ENCODE measurements around the gene EFCC1.

EFCC1 gene

DNA sequence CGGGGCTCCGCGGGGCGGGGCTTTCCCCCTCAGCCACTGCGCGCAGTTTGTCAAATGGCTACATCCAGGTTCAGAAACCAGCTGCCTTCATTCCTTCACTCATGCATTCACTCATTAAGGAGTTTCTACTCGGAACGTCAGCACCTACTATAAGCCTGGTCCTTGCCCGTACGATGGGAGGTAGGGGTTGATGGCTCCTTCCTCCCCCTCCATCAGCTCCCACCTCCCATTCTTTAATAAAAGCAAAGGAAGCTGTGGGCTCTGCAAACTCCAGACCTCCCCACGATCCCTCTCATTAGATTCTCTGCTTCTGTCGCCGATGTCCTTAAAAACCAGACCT lies 7.0 kb upstream of the EFCC1 start:
- no peak for DNase-seq (ENCODE audit: low read depth in 2 of 2, low spot score in 1 of 2)

DNA sequence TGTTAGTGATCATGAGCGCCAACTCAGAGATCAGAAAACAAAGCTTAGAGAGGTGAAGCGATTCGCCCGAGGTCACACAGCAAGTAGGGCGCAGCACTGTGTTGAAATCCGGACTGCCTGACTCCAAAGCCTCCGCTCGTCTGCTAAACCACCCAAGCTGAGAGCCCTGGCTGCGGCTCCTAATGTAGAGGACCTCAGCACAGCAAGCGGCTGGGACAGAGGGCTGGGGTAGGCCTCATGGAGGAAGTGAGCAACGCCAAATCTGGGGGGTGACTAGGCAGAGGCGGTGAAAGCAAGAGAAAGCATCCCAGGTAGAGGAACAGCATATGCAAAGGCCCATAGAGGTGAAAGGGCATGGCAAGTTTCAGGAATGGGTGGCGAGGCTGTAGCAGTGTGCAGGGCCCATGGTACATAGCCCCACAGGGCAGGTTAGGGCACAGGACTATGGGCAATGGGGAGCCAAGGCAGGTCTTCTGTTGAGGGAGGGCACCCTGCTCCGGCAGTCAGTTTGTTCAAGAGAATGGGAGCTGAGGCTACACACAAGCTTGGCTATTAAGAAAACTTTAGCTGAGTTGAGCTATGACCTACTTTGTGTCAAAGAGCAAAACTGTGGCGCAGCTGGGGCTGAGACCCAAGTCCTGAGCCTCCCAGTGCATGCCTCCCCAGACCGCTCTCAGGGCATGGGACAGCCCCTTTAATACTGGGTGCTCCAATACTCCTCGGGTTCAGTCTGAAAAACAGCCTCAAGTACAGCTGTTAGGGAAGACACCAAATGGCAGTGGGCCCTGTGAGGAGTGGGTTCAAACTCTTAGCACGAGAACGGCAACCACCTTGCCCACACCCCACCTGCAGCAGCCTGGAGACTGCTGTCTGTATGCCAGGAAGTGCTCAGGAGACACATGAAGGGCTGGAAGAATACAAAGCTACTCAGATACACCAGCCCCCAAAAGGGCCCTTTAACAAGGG lies 6.2 kb upstream of the EFCC1 start:
- DNase-seq (ENCODE audit: low read depth in 2 of 2, low spot score in 1 of 2) = no peak

DNA sequence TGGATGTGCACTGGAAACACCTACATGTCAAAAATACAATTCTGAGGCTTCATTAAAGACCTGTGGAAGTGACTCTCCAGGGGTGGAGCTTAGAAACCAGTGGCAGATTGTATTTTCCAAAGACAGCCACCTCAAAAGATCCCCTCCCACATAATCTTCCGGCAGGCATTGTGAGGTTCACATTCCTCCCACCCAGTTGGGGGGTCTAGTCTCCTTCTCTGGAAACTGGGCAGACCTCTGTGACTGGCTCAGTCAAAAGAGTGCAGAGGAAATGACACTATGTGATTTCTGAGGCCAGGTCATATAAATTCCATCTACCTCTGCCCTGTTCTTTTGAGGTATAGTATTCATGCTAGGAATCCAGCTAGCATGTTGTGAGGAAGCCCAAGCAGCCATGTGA lies 5.4 kb upstream of the EFCC1 start:
- no peak for DNase-seq (ENCODE audit: low read depth in 2 of 2, low spot score in 1 of 2)

DNA sequence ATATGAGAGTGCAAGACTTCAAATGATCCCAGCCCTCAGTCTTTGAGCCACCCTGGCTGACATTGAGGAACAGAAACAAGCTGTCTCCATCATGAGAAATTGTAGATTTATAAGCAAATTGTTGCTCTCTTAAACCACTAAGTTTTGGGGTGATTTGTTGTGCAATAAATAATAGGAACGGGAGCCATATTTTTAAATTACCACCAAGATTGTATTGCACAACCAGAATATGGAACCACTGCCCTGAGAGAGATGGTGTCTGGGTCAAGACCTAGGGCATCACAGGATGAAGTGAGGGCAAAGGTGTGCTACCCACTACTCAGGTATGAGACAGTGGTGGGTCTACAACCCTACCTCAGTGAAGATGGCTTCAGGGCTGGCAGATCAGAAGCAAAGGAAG lies 4.9 kb upstream of the EFCC1 start:
- no peak for DNase-seq (ENCODE audit: low read depth in 2 of 2, low spot score in 1 of 2)

DNA sequence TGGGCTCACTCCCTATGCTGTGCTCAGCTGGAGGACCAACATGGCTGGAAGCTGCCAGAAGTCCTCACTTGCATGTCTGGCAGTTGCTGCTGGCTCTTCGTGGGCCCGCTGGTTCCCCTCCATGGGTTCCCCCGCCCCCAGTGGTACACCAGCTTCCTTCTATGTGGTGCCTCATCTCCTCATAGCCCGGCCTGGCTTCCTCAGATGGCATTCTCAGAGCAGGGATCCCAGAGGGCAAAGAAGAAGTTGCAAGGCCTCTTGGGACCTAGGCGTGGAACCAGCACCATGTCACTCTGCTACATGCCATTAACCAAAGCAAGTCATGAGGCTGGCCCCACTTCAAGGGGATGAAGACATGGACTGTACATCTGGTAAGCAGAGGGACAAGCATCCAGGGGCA lies 4.4 kb upstream of the EFCC1 start:
- no peak for DNase-seq (ENCODE audit: low read depth in 2 of 2, low spot score in 1 of 2)

DNA sequence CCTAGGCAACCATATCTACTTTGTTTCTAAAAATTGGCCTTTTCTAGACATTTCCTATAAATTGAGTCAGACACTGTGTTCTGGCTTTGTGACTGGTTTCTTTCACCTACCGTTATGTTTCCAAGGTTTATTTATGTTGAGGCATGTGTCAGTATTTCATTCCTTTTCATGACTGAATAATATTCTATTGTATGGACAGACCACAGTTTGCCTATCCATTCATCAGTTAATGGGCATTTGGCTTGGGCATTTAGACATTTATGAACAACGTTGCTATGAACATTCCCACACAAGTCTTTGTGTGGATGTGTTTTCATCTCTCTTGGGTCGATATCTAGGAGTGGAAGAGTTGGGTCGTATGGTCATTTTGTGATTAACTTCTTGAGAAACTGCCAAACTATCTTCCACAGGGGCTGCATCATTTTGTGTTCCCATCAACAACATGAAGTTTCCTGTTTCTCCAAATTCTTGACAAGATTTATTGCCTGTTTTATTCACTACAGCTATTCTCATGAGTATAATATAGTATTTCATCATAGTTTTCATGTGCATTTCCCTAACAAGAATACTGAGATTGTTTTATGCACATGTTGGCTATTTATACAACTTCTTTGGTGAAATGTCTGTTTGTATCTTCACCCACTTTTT lies 3.5 kb upstream of the EFCC1 start:
- no peak for DNase-seq (ENCODE audit: low read depth in 2 of 2, low spot score in 1 of 2)

DNA sequence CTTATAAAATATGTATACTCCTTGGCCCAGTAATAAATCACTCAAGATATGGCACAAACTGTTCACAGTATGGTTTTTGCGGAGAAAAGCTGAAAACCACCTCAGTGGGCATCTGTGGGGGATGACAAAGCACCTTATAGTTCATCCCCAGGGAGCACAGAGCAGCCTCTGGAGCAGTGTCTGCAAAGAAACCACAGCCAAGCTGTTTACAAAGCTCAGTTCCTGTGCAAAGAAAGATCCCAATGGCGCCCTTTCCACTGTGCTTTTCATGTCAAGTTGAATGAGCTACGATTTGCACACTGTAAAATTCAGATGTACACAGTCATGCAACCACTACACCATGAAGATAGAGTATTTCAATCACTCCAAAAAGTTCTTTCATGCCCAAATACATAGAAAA lies 2.5 kb upstream of the EFCC1 start:
- no peak for DNase-seq (ENCODE audit: low read depth in 2 of 2, low spot score in 1 of 2)

DNA sequence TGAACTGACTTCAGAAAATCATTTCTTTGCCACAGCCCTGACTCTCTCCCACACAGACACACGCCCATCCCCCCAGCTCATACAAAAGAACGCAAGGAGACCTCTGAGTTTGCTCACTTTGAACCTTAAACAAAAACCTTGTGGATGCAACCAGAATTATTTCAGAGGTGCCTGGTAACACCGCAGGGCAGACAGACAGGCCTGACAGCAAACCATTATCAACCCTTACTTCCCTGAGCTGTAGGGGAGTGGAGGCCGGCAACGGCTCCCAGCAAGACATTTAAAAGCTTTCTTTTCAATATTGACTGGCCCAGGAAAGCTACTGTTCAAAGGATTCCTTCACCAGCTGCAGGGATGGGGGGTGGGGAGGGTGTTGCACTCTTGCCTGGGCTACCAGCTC lies 2.0 kb upstream of the EFCC1 start:
- DNase-seq (ENCODE audit: low read depth in 2 of 2, low spot score in 1 of 2) = no peak

DNA sequence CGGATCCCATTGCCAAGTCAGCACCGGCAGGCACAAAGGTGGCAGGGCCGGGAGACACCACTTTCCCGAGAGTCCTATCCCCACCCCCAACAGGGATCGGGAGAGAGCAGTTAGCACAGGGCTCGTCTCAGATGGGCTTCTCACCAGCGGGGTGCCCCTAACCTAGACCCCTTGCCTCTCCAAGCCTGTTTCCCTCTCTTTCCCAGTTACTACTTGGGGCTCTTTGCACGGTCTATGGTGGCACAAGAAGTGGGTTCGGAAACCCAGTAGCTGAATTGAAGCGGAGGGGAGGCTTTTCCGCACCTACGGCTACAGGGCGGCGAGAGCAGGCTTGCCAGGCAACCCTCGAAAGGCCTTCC lies 383 bp upstream of the EFCC1 start:
- DNase-seq (ENCODE audit: low read depth in 2 of 2, low spot score in 1 of 2) = no peak

DNA sequence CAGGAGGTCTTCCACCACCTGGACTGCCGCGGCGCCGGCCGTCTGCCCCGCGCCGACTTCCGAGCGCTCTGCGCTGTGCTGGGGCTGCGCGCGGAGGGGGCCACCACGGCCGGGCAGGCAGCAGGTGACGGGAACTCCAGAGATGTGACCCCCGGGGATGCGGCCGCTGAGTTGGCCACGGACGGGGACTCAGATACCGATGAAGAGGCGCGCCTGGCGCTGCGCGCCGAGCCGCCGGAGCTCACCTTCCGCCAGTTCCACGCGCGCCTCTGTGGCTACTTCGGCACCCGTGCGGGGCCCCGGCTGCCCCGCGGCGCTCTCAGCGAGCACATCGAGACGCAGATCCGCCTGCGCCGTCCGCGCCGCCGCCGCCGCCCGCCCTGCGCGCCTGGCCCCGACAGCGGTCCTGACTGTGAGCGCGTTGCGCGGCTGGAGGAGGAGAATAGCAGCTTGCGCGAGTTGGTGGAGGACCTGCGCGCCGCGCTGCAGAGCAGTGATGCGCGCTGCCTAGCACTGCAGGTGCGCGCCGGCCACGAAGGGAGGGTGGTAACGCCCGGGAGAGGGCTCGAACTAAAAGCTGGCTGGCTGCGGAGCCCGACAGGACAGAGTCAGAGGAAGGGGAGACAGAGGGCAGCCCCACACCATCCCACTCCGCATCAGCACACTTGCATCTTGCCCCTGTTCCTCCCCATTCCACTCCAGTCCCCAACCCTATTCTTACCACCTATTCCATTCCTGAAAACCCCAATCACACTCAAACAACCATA lies 885 bp downstream of the EFCC1 start:
- DNase-seq (ENCODE audit: low read depth in 2 of 2, low spot score in 1 of 2) = no peak

DNA sequence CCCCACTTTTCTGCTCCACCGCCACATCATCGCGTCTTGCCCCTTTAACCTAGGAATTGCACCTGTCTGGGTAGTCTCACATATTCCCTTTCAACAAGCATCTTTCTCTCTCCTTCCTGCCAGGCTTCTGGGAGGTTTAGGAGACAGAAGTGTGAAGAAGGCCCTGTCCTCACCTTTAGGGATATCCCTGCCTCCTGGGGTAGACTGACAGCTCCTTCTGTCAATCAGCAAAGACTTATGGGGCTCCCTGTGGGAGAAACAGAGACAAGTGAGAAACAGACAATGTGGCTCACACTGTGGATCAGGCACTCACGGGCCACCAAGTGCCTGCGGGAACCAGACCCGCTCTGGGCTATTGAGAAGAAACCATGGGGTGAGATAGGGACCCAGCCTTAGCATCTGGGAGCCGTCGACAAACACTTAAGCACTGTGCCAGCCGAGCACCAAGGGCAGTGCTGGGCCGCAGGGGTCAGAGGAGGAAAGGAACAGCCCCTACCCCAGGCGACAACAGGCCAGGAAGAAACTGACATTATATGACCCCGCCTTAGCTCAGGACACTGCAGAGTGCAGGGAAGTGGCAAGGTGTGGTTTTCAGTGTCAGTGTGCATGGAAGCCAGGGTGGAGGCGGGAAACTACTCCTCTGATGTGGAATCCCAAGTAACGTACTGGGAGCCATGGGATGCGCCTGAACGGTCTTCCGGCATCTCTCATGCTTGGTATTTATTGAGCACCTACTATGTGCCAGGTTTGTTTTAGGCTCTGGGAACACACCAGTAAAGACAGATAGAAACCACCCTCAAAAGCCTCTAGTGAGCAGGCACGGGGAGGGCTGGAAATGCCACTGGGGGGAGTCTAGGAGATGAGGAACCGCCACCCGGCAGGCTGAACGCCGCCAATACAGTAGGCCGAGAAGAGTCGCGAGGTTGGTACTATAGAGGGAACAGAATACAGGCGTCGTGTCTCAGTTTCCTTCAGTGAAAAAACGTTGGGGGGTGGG lies 1.8 kb downstream of the EFCC1 start:
- DNase-seq (ENCODE audit: low read depth in 2 of 2, low spot score in 1 of 2) = no peak

DNA sequence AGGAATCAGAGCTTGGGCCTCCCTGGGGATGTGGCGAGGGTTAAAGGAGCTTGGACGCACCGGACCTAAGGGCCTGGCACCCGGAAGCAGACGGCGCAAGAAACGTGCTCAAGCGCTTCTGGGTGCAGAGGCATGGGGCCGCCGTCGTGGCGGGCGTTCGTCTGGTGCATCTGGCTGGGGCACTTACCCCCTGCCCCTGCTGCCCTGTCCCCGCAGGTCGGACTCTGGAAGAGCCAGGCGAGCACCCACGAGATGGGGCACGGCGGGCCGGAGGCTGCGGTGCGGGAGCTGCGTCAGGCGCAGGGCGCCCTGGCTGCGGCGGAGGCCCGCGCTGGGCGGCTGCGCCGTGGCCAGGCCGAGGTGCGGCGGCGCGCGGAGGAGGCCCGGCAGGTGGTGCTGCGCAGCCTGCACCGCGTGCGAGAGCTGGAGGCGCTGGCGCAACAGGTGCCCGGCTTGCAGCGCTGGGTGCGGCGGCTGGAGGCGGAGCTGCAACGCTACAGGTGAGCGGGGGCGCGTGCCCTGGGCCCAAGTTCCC lies 2.5 kb downstream of the EFCC1 start:
- peak in 1 of 2 donors; percentile 26 for DNase-seq (ENCODE audit: low read depth in 2 of 2, low spot score in 1 of 2)

DNA sequence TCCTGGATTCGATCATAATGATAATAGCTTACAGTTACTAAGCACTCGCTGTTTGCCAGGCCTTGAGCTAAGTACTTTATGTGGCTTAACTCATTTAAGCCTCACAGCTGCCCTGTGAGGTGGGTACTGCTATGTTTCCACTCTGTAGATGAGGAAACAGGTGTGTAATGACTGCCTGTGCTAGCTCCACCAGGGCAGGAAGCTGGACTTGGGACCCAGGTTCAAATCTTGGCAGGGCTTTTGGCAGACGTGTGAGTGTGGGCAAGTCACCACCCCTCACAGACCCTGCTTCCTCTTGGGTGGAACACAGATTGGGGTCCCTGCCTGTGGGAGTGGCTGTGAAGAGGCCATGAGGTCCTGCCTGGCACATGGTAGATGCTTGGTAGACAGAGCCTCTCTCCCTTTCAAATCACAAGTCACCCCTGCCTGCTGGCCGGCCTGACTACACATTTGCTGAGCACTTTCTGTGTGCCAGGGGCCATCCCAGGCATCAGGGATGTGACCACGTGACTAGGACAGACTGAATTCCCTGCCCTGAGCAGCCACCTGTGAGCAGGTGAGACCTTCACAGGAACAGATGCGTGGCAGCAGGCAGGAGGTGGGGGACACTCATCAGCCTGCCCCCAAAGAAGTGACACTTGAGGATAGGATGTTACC lies 3.7 kb downstream of the EFCC1 start:
- no peak for DNase-seq (ENCODE audit: low read depth in 2 of 2, low spot score in 1 of 2)

DNA sequence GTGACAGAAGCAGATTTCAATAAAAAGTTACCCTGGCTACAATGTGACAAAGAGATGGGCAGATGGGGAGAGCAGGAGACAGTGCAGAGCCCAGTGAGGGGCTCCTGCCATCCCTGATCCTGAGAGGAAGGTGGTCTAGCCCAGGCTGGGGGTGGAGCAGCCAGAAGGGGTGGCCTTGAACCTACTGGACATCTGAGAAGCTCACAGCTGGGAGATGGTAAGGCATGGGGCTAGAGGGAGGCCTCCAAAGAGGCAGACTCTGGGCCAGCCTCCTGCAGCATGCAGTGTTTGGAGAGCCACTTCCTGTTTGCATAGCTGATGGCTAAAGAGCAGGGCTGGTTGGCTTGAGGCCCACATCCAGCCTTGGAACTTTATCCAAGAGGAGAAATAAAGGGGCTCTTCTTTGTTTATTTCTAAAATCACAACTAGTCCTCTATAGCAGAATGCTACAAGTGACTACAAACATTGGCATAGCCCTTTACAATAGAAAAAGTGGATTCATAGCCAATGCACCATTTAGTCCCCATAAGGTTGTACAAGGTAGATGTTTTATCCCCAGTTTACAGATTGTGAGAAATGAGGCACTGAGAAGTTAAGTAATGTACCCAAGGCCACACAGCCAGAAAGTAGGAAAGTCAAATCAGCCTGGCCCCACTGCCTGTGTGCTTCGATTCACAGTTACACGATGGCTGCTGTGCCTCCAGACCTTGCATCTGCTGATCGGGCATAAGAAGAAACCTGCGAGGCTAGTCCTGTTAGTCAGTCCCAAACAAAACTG lies 4.6 kb downstream of the EFCC1 start:
- no peak for DNase-seq (ENCODE audit: low read depth in 2 of 2, low spot score in 1 of 2)

DNA sequence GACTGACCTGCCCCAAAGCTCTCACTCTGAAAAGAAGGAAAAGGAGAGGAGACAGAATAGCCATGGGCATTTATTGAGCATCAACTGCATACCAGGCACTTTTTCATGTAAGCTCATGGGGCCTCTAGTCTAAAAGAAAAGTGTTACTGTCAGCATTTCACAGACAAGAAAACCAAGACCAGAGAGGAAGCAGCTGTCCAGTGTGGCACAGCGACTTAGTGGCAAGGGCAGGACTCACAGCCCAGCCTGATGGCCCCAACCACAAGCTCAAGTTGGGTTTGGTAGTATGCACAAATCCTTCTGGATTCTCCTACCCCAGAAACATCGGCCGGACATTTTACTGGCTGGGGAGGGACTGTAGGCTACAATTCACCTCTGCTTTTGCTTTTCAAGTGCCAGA lies 5.8 kb downstream of the EFCC1 start:
- DNase-seq (ENCODE audit: low read depth in 2 of 2, low spot score in 1 of 2) = no peak

DNA sequence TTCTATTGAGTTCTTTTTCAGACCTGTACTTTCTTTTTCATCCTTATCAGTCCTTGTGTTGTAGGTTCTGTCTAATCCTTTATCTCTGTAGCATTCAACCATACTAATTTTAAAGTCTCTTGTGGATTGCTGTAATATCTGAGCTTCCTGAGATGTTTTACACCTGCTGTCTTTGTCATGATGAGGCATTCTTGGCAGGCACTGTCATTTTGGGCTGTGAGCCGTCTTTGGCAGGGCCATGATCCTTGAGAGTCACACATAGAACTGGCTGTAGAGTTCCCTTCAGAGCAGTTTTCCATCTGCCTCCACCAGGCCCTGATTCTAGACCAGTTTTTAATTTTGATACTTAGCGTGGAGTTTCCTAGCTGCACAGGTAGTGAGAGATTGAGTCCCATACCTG lies 6.7 kb downstream of the EFCC1 start:
- no peak for DNase-seq (ENCODE audit: low read depth in 2 of 2, low spot score in 1 of 2)

DNA sequence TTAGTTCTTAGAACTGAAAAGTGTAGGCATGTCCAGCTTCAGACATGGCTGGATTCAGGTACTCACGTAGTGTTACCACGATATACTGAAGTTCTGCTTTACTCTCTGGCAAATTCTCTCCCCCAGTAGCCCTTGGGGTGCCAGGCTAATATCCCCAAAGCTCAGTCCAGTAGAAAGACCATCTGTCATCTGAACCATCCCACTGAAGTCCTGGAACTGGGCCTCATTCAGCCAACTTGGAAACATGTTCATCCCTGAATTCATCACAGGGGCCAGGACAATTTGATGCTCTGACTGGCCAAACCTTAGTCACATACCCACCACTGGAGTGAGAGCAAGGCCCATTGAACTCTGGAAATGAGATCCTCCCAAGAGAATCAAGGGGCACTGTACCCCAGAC lies 8.2 kb downstream of the EFCC1 start:
- no peak for DNase-seq (ENCODE audit: low read depth in 2 of 2, low spot score in 1 of 2)

DNA sequence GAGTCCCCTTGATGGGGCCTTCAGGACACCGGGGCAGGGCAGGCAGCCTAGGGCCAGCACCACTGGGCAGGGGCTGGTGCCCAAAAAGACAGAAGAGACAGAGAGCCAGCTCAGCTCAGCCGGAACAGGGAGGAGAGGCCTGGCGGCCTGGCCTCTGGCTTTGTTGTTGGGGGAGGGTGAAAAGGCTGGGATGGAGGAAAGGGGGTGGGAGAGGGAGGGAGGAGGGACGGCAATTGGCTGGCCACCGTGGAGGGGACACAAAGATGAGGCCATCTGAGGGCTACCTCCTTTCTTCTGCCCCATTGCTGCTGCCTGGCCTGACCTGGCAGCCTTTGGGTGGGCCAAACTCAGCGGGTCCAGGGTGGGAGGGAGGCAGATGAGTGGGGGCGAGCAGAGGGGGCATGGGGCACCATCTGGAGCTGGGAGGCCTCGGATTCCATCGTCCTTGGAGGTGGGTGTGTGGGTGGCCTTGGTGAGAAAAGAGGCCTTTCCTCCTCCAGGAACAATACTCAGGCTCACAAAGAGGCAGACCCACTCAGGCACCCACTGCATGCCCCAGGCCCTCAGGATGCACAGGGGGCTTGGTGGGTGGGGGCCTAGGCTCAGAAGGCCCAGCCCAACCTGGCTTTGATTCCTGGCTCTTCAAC lies 9.3 kb downstream of the EFCC1 start:
- DNase-seq (ENCODE audit: low read depth in 2 of 2, low spot score in 1 of 2) = no peak

DNA sequence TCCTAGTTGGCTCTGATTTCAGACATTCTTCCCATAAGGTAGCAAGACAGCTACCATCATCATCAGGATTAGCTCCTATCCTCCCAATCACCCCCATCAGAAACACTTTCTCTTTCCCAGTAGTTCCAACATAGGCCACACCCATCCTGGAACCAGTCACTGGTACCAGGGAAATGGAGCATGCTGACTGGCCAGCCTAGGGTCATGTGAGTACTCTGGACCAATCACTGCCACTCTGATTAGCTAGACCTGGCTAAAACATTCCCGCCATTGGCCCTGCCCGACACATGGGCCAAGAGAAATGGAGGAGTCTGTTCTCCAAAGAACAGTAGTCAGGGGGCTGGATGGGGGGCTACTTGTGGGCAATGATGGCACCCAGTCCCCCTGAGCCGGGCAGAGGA lies 12.4 kb downstream of the EFCC1 start:
- DNase-seq (ENCODE audit: low read depth in 2 of 2, low spot score in 1 of 2) = no peak
